HG02884 (cell line): ENCODE measurements around the gene DOCK8.

Experiments used
- ATAC-seq: cut with Tn5 transposase; IDR thresholded peaks from one replicate; pipeline ENCODE4 v1.9.1; 2021; ENCODE audit warnings: mild to moderate bottlenecking, moderate library complexity; ENCODE audit not compliant: unreplicated experiment

The DOCK8 gene

DNA sequence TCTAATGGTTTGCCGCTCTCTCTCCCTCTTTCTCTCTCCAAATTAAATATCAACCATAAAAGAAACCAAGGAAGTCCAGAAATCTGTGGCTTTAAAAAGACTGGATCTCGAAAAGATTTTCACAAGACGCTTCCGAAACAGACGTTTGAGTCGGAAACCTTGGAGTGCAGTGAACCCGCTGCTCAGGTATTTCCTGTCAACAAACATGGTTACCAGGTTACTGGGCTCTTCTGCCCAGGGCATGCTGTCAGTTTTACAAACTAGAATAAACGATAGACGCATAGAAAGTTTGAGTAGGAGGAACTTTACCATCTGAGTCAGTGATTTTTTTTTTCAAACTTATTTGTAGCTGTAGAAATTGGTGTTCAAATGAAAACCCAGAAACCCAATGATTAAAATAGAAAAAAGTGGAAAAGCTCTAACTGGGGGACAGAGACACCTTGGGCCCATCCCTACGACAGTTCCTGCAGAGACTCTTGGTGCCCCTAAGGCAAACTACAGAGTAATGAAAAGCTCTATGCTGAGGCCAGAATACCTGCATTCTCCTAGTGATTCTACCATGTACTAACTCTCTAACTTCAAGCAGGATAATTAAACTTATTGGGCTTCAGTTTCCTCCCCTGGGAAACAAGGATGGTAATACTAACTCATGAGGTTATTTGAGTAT, 90.0 kb downstream of the DOCK8 start:
- ATAC-seq = no peak

DNA sequence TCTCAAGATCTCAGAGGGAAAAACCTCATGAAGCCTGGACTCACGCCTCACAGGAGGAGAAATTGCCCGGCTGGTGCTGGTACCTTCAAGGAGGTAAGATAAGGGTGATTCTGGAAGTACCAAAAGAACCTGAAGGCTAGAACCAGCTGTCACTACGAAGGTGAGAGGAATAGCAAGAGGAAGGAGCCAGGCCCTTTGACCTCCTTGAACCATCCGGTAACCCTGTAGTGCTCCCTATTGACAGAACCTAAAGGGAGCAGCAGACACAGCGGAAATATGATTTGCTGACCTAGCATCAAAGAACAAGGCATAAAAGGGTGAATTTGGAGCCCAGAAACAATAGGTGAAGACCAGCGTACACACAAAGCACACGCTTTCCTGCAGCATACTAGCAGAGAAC, 92.2 kb downstream of the DOCK8 start:
- ATAC-seq = no peak

DNA sequence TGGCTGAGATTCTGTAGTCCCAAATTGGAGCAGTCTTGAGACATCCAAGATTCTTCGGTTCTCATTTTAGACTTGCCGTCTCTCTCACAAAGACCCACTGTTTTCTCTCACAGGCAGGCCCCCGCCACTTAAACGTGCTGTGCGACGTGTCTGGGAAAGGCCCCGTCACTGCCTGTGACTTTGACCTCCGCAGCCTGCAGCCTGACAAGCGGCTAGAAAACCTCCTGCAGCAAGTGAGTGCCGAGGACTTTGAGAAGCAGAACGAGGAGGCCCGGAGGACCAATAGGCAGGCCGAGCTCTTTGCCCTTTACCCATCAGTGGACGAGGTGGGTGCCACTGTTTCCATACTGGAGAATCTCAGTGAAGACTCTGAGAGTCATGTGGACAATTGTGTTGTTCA, 97.2 kb downstream of the DOCK8 start:
- ATAC-seq = no peak

DNA sequence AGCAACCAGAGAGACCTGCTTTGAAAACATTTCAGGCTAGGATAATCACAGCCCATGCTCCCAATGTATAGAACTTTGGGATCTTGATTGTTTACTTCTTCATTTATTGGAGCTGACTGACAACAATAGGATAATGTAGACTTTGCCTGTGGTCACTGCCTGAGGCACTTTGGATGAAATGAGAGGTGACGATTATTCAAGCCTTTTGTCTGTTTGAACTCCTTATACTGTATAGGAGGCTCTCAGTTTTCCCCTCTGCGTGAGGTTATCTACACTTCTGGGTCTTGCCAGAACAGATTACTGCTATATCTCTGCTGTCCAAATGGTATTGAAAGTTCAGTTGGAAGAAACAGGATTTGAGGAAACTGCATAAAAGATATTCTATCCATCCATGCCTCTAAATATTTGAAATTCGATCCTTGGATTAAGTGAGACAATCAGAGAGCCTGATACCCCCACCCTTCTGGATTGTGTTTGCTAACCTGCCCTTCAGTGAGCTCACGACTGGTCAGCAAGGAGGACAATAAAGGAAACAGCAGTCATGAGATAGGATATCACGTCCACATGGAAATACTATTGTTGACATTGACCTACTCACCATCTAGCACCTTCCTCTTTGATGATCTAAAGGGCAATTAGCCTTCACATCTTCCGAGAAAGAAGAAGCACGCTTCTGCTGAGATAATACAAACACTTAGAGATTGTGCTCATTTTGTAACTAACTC, 98.1 kb downstream of the DOCK8 start:
- no peak for ATAC-seq

DNA sequence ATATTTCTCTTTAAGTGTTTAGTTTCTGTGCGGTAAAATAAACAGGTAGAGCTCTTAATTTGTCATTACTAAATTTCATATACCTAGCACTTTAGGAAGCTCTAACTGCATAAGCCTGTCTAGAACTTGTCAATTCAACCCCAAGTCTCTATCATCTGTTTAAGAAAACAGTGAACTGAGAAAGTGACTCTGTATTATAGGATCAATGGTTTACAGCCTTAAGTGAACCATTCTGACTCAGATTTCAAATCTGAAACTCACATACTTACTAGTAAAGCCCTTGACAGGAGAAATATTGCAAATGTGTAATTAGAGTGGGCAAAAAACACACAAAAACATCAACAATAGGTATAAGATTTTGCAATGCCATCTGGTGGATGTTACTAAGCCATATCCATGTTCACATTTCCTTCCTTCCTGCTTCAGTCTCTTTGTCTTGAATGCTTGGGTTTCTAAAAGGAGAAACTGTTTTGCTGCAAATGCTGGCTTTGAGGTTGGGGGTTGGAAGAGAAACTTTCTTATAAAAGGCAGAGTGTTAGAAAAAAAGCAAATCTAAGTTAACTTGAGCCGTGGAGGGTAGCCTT, 101.8 kb downstream of the DOCK8 start:
- no peak for ATAC-seq

DNA sequence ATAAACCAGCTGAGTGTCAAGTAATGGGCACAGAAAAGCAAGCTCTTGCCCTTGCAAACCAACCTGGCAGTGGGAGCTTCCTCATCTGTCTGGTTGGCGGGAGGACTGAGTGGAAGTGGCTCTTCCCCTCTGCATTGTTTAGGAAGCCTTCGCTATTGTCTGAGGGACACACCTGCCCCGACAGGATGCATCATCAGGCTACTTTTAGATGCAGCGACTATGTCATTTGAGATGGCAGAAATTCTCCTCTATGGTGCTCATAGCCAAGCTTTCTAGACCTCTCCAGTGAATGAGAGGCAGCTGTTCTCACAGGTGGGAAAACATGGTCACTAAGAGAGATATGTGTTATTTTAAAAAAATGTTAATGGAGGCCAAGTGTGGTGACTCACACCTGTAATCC, 104.0 kb downstream of the DOCK8 start:
- ATAC-seq = no peak

DNA sequence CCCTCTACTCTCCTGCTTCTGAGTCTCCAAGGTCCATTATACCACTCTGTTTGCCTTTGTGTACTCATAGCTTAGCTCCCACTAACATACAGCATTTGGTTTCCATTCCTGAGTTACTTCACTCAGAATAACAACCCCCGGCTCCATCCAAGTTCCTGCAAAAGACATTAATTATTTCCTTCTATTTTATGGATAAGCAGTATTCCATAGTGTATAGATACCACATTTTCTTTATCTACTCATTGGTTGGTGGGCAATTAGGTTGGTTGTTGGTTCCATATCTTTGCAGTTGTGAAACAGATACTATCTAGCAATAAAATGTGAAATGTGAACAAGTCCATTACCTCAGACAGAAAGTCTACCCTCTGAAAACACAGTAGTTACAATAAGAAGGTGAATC, 110.3 kb downstream of the DOCK8 start:
- no peak for ATAC-seq

DNA sequence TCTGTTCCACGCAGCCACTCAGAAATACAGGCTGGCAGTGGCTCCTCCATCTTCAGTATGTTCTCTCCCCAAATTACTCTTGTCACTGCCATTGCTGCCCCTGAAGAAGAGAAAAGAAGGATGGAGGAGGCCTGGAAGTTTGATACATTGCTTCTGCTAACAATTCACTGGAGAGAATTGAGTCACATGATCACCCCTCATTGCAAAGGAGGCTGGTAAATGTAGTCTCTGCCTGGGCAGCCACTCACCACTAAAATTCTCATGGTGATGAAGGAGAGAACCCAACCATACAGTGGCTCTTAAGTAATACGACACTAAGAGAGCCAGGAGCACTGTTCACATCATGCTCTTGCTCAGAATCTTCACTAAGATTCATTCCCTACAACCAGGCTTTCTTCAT, 112.0 kb downstream of the DOCK8 start:
- no peak for ATAC-seq

DNA sequence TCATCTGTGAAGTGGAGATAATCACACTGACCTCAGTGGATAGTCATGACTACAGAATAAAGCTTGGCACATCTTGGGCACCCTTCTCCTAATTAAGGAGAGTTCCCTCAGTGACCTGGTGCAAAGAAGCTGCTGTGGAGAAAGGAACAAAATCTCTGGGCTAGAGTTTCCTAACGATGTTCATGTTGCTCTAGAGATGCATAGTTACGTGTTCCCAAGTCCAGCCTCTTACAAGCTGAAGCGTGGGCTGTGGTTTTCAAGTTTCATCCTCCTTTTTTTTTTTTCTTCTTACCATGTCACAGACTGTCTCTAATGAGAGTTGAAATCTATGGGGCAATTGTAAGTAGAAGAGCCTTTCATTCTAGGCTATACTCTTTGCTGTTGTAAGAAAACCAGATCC, 113.8 kb downstream of the DOCK8 start:
- ATAC-seq = no peak

DNA sequence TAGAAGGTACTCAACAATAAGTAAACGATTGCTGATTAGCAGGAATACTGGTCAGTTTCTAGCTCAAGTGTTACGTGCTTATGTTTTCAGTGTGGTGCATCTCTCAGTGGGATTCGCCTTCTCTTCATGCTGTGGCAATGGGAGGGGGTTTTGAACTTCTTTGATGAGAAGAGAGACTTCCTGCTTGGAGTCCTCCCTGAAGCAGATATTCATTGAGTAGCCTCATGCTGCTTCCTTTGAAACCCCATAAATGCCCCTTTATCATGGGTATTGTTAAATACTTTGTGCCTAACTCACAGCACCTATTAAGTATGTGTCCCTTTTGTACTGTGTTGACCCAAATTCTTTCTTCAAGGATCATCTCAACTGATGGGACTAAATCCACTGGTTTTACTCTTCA, 116.5 kb downstream of the DOCK8 start:
- no peak for ATAC-seq

DNA sequence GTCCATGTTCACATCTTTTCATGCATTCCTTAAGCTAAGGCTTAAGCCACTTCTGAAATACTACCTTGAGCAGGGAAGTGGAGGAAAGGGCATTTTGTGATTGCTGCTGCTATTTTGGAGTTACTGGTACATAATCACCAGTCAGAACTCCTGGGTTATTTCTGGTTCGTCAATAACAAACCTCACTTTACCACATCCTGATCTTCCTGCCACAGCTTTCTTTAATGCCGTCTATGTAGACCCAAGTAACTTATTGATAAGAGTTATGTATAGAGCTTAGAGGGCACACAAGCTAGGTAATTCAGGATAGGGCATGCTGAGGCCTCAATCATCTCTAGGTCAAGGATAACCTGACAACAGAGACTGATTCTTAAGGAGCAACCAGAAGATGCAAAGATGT, 120.7 kb downstream of the DOCK8 start:
- no peak for ATAC-seq

DNA sequence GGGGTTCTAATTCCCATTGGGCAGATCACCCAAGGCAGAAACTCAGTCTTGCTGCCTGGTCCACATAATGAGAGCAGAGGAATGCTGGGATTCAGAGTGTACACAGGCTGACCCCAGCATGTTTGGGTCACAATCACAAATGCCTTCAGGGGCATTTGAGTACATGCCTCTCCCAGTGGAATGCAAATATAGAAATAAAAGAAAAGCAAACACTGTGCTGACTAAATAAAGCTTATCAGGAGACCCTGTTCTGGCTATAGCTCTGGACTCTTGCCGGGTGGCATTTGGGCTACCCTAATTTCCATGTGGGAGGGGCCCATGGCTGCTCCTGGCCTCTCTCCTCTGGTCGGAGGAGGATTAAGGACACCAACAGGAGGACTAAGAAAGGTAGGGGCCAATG, 121.4 kb downstream of the DOCK8 start:
- no peak for ATAC-seq

DNA sequence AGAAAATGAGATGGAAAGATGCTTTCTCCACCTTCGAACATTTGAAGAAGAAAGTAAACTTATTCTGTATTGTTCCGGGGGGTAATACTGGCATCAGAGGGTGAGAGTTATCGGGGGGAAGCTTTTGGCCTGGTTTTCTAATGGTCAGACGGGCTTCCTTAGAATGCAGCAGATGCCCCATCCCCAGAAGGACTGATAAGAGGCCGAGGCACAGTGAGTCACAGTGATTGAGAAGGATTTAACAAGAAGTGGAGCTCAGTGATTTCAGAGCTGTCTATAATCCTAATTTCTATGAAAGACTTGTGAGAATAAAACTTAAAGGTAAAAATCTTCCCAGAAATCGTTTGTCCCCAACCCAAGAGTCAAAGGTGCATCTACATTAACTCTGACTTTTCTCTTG, 123.9 kb downstream of the DOCK8 start:
- no peak for ATAC-seq

DNA sequence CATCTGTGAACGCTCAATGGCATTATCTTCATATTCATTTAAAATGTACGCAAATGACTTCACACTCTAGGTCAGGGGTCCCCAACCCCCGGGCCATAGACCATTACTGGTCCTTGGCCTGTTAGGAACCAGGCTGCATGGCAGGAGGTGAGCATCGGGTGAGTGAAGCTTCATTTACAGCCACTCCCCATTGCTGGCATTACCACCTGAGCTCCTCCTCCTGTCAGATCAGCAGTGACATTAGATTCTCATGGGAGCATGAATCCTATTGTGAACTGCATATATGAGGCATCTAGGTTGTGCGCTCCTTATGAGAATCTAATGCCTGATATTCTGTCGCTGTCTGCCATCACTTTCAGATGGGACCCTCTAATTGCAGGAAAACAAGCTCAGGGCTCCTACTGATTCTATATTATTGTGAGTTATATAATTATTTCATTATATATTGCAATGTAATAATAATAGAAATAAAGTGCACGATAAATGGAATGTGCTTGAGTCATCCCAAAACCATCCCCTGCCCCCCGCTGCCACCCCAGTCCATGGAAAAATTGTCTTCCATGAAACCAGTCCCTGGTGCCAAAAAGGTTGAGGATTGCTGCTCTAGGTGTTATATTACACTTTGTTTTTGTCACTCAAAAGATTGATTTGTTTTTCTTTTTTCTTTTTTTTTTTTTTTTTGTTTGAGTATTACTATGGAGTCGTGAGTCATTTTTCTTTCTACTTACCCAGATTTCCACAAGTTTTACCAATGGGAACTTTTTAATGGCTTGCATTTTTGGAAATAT, 127.2 kb downstream of the DOCK8 start:
- ATAC-seq = no peak

DNA sequence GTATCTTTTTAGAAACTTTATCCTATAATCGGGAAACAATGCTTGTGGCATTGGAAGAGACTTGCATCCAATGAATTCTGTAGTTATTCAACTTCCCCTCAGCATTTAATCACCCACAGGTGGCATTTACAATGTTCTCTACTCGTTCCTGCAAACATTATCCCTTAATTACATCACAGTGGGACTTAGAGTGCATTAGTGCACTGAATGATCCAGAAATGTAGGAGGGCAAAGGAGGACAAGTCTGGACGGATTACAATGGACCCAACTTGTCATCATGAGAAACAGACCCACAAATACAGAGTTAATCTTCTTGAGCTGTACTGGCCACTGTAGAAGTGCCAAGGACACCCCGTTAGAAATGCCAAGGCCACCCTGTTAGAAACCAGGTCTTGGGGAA, 129.1 kb downstream of the DOCK8 start:
- no peak for ATAC-seq

DNA sequence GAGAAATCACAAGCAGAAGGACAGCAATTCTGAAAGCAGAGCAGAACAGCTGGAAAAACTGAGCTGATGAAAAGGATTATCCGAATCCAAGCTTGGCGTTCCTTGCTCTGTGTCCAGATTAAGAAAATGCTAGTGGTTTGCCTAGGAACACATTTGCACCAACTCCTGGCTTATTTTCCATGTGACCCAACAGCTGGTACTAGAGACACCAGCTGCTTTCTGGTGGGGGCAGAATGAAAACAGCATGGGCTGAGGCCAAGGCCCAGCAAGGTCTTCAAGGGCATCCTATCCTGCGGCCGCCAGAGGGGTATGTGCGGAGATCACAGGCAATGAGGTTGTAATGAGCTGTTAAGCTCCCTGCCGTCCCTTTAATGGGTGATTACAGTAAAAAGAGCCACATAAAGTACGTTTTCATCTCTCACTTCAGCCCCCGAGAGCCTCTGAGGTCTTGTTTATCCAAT, 131.5 kb downstream of the DOCK8 start:
- no peak for ATAC-seq

DNA sequence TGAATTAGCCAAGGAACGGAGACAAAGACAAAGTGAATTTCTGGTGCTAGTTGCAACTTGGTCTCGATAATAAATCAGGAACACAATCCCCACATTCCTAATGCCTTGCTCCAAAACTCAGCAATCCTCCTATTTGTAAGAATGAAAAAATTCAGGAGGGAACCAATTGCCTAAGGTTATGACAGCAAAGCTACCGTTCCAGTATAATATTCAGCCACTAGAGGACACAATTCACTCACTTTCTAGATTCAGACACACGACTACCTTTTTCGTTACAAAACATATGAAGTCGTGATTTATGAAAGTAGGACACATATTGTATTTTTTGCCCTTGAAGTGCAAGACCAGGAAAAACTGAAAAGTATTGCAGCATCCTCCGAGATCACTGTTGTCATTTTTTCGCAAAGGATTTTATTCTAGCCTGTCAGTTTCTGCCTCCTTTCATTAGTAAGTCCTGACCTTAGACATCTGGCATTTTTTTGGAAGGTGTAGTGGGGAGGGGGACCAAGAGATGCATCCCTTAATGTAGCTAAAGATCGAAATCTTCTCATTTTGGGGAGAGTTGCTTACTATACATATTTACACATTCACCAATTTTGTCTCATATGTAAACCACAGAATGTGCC, 133.1 kb downstream of the DOCK8 start:
- no peak for ATAC-seq

DNA sequence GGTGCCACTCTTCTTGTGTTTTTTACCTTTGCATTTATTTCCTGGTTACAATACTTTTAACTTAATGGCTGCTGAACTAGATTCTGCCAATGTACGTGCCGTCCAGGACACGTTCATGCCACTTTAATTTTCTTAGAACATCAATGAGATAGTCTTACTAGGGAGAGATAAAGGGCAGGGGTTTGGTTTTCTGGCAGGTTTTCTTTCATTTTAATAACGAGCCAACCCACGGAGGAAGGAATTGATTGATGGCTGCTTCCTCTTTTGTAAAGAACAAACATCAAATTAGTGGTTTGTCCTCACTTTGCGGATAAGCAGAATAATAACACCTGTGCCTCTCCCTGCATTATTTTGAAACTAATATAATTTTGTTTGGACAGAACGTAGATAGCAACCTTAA, 135.7 kb downstream of the DOCK8 start:
- no peak for ATAC-seq

DNA sequence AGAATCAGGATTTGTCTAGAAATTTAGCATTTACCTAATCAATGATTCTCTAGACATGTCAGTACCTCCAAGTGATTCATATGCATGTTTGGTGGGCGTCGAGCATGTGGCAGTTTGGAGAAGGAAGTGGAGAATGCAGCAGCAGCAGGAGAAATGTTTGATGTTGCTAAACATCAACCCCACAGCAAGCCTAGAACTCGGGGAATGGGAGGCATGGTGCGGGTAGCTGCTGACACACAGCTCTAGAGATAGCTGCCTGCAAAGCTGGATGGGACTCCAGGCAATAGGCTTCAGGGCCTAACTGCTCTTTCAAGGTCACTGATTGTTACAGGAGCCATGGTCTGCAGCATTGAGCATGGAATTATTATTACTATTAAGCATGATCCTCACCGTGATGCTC, 137.3 kb downstream of the DOCK8 start:
- no peak for ATAC-seq

DNA sequence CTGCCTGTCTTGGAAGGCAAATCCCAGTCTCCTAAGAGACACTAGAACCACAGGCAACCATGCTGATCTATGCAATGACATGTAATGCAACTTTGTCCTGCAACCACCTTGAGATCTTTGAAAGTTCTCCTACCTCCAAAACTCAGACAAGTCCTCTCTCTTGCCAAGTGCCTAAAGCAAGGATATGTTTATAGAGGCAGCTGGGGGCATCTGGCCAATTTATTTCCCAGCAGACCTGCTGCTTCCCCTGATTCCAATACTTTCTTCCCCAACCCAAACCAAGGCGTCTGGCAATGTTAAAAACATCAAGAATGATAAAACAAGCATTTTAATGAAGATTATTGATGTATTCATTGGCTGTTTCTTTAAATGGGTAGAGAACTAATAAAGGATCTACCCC, 138.4 kb downstream of the DOCK8 start:
- no peak for ATAC-seq

DNA sequence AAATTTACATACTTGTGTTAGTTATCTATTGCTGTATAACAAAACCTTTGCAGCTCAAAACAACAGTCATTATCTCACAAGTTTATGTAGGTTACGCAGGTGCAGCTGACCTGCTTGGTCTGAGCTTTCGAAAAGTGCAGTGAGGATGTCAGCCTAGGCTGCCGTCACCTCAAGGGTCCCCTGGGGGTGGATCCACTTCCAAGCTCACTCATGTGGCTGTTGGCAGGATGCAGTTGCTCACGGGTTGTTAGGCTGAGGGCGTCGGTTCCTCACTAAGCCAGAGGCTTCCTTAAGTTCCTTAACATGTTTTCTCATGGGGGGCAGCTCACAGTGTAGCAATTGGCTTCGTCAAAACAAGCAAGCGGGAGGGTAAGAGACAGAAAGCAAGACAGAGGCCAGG, 139.8 kb downstream of the DOCK8 start:
- no peak for ATAC-seq
